HG03097 (cell line): ENCODE data around the gene ZNF66.
"Not testable (repeated sequence)": the region's sequence is repeated elsewhere in the genome, so short reads cannot be mapped to it uniquely, and the experiment has no call there.

Source experiments
- ATAC-seq: cut with Tn5 transposase; IDR thresholded peaks from one replicate; pipeline ENCODE4 v1.9.1; 2021; ENCODE audit not compliant: unreplicated experiment, low FRiP score

The ZNF66 gene

DNA sequence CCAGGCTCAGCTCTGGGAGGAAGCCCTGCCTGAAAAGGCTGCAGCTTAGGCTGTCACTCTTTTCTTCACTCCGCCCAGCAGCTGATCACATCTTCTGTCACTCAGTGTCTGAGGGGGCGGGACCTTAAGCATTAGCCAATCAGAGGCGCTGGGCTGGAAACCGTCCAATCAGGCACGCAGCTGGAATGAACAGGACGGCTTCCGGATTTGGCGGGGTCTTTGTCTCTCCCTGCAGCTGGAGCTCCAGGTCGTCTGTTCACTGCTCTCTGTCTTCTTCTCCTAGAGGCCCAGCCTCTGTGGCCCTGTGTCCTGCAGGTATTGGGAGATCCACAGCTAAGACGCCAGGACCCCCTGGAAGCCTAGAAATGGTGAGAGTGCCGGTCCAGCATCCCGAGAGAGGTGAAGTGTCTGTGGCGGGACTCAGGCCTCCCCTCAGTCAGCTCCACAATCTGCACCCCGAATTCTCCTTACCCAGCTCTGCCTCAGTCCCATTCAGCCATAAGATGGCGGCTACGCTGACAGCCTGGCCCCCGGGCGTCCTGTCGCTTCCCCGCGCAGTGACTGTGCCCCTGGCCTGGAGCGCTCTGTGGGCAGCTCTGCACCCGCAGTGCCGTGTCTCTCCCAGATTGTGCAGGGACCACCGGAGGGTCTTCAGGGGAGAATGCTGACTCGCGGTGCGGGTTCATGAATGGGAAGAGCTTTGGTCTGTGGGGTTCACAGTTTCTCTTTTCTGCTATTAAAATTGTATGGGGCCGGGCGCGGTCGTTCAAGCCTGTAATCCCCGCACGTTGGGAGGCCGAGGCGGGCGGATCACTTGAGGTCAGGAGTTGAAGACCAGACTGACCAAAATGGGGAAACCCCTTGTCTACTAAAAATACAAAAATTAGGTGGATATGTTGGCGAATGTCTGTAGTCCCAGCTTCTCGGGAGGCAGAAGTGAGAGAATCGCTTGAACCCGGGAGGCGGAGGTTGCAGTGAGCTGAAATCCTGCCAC, at the start of gene ZNF66:
Gene ZNF66 (plus strand): TSS at position 222 of the 994 bp plus-strand sequence. CDS start 144 bp downstream, at position 366.
- peak; percentile 97 for ATAC-seq

DNA sequence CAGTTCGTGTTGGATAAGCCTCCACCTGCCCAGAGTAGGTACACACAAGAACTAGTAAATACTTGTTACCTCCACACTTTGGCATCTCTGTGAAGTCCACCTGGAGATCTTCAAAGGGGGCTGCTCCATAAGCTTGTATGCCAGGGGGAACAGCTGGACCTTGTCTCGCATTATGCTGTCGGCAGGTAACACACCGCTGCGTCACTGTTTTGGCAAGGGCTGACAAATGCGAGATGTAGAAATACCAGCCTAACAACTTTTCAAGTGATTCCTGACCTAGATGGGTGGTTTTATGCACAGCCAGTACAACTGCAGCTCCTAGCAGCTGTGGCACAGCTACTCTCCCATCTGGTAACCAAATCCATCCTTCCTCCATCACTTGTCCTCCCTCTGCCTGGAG, 25.9 kb upstream of the ZNF66 start:
- not testable (repeated sequence) for ATAC-seq

DNA sequence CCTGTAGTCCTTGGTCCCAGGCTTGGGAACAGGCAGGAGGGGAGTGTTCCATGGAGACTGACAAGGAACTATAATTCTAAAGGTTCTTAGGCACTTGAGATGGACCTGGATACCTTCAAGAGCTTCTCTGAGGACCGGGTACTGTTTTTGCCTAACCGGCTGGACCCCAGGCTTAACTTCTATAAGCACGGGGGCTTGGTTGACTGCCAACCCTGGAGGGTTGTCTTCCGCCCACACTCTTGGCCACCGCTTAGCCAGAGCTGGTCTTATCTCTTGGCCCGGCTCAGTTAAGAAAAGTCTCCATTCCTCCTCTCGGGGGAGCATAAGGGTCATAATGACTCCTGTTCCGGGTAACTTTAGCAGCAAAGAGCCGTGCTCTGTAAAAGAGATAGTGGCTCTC, 23.8 kb upstream of the ZNF66 start:
- not testable (repeated sequence) for ATAC-seq

DNA sequence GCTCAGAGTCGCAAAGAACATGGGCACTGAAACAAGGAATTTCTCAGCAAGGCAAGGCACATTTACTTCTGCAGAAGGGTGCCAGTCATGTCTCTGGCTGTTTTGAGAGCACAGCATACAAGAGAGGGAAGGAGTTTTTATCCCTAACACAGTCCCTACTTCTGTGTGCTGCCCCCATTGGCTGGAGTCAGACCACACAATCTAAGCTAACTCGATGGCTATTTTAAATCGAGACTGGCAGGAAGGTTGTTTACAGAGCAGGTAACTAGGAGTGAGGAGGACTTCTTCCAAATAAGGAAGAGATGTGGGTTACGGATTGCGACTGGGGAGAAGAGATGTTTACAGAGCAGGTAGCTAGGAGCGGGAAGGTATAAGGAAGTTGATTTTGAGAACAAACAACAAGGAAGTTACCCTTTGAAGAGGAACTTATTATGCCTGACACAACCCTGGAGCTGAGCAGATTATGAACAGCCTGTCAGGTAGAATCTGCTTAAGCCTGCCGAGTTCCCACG, 6.8 kb upstream of the ZNF66 start:
- not testable (repeated sequence) for ATAC-seq

DNA sequence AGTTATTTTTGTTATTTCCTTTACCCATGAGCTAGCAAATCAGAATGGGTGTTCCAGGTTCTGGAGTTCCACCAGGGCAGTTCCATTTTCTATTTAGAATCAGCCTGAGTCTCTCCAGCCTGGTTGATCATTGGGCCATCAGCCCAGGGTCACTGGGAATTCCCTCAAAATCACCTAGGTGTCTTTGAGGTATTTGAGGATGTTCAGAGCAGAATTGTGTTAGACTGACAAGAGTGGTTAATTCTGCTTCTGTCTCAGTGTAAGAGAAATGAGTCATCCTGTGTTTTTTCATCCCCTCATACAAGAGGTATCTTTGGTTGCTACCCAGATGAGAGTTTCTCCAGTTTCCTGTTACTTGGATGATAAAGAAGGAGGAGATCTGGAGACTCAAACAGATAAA, 11.7 kb downstream of the ZNF66 start:
- no peak for ATAC-seq

DNA sequence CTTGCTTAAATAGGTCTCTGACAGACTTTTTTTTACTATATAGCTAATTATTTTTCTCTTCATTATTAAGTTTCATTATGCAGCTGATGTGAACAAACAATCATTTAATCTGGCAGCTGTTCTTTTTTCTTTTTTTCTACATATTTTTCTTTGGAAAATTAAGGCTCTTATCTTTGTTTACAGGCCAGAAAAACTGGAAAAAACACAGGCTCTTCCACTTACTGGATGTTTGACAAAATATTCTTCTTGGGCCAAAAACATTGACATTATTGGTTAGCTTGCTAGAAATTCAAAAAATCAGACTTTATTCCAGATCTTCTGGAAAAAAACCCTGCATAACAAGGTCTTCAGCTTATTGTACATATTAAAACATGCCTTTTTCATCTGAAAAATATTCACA, 15.7 kb downstream of the ZNF66 start:
- ATAC-seq, result no peak

DNA sequence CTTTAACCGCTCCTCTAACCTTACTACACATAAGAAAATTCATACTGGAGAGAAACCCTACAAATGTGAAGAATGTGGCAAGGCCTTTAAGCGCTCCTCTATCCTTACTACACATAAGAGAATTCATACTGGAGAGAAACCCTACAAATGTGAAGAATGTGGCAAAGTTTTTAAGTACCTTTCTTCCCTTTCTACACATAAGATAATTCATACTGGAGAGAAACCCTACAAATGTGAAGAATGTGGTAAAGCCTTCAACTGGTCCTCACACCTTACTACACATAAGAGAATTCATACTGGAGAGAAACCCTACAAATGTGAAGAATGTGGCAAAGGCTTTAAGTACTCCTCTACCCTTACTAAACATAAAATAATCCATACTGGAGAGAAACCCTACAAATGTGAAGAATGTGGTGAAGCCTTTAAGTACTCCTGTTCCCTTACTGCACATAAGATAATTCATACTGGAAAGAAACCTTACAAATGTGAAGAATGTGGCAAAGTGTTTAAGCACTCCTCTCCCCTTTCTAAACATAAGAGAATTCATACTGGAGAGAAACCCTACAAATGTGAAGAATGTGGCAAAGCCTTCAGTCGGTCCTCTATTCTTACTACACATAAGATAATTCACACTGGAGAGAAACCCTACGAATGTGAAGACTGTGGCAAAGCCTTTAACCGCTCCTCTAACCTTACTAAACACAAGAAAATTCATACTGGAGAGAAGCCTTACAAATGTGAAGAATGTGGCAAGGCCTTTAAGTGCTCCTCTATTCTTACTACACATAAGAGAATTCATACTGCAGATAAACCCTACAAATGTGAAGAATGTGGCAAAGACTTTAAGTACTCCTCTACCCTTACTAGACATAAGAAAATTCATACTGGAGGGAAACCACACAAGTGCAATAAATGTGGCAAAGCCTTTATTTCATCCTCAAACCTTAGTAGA, 30.5 kb downstream of the ZNF66 start:
- not testable (repeated sequence) for ATAC-seq

DNA sequence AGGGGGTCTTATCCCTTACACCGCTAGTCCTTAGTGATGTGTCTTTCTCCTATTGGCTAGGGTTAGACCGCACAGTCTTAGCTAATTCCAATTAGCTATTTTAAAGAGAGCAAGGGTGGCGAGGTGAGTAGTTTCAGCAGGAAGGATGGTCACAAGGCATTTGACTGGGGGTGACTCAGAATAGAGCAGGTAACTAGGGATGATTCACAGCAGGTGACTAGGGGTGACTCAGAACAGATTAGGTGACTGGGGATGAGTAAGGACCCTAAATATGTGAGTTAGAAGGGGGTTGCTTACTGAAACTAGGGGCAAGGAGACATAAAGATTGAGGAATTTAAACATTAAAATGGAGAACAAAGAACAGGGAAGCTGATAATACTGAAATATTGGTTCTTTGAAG, 64.3 kb downstream of the ZNF66 start:
- ATAC-seq, result no peak
